ENCODE data around the gene PRSS57.
"Not testable (repeated sequence)": the region's sequence is repeated elsewhere in the genome, so short reads cannot be mapped to it uniquely, and the experiment has no call there.

PRSS57 gene

GRCh38 chr19:722553-723101 lies 27.4 kb upstream of the PRSS57 start:
- no peak for DNase-seq

- DNase-seq, result no peak
These were observed 25.3 kb upstream of the PRSS57 start for GRCh38 chr19:720345-721160.

GRCh38 chr19:719636-720344 lies 24.5 kb upstream of the PRSS57 start:
- DNase-seq, result no peak

GRCh38 chr19:718991-719512 lies 23.8 kb upstream of the PRSS57 start:
- no peak for DNase-seq

- no peak for DNase-seq
These were observed 23.1 kb upstream of the PRSS57 start for GRCh38 chr19:718251-718951.

DNA sequence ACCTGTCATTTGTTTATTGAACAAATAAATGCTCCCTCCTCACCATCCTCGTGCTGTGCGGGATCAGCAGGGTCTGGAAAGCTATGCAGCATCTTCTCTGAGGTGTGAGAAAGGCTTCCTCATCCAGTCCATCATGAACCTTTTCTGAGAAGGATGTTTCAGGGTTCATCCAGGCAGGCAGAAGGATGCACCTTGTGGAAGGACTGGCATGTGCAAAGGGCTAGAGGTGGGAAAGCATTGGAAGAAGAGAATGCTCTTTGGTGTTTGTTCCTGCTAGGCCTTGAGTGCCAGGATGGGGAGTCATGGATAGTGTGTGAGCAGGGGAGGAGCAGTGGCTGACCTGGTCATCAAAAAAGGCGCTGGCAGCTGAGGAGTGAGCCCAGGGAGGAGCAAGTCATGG lies 20.1 kb upstream of the PRSS57 start:
- DNase-seq, result no peak

DNA sequence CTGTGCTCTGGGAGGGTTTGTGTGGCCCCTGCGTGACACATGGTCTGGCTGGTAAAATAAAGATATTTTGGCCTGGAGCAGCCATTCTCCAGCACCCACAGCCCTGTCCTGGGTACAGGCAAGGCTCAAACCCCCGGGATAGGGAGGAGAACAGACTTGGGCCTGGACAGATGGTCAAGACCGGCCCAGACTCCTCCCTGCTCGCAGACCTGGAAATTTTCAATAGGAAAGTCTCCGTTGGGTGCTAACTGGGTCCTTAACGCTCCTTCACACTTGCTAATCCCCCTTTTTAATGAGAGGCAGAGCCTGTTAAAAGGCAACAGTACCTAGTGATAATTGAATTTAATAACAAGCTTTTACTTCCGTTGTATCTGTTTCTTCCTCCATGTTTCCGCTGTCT lies 16.0 kb upstream of the PRSS57 start:
- DNase-seq, result no peak

GRCh38 chr19:710767-711166 lies 15.5 kb upstream of the PRSS57 start:
- no peak for DNase-seq

DNA sequence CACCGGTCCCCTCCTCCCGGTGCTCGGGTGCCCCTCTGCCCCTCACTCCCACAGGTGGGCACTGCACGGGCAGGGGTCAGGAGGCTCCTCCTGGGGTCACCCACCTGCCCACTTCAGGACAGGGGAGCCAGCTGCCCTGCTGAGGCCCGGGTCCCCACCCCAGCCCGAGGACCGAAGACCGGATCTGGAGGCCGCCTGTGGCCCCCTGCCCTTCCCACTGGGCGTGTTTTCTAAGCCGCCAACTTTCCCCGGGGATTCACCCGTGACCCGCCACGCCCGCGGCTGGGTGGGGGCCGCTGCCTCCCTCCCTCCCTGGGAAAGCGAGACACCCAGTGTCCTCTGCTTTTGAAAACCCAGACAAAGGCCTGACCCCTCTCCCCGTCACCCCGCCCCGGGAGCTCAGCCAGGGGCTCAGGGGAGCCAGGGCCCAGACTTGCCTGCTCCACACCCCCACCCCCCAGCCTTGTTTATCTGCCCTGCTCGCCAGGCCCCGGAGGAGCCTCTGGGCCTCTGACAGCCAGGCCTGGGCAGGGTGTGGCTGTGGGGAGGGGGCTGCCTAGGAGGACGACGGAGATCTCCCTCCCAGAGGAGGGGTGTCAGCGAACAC lies 14.8 kb upstream of the PRSS57 start:
- DNase-seq, result no peak

DNA sequence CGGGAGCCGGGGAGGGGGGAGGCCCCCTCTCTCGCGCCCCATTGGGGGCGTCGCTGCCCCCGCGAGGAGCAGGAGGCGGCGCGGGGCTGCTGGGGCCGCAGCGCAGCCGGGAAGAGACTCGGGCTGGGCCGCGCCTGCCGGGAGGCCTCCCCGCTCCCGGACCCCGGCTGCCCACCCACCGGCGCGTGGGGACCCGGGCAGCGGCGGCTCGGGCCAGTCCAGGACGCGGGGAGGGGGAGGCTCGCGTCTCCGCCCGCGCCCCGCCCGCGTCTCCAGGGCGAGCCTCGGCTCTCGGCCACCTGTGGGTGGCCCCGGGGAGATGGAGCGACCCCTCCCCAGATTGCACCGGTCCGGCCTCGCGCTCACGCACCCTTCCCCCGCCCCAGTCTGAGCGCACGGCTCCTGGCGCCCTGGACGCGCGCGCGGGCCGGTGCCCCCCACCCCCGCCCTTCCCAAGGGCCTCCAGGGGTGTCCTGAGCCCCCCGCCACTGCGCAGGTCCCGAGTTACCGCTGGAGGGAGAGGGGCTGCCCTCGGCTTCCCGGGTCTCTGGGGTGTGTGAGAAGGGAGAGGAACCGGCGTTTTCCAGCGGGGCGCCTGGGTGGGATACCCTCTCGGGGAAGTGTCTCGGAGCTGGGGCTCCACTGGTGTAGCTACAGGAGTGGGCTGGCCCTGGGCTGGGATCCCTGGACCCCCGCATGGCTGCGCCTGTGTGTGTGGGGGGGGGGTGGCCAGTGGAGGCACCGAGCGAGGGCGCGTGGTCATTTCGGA lies 14.1 kb upstream of the PRSS57 start:
- no peak for DNase-seq

DNA sequence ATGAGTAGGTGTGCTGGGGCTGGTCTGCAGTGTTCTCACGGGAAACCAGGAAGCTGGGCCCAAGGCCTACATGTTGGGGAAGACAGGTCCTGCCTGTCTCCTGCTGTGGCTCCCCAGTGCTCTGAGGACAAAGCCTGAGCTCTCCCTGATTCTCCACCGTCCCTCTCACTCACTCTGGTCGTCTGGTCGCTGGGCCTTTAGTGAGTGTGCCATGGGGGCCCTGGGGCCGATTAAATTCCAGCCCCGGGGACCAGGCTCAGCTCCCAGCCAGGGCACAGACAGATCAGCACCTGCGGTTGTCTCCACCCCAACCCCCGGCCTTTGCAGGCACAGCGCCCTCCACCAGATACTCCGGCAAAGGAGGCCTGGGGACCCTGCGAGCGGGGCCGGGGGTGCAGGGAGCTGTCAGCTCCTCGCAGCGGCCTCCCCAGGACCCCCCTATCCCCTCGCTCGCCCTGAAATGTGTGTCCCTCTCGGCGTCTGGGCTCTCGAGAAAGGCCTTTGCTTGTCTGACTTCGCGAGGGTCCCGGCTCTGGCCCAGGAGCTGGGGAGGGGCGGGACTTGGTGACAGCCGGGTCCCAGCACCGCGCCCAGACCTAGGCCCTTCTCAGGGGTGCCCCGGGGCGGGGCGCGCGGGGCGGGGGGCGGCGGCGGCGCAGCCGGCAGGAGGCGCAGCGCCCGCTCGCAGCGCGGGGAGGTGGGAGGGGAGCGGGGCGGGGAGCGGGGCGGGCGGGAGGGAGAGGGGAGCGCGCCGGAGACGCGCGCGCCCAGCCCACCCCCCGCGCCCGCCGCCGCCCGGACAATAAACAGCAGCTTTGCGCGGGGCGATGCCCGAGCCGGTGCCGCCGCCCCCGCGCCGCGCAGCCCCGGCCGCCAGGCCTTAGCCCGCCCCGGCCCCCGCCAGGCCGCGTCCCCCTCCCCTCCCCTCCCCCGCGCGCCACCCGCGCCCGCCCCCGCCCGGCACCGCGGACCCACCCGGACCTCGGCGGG lies 13.2 kb upstream of the PRSS57 start, which contains the start of gene PALM:
Gene PALM (plus strand): TSS at position 782 of the 990 bp plus-strand sequence. CDS start 212 bp downstream, outside the sequence.
- no peak for DNase-seq

- DNase-seq, result no peak
These were observed 9.1 kb upstream of the PRSS57 start for GRCh38 chr19:704447-704741.

GRCh38 chr19:703651-704446 lies 8.6 kb upstream of the PRSS57 start:
- peak; percentile 64 to 80 for DNase-seq

- no peak for DNase-seq
These were observed 8.0 kb upstream of the PRSS57 start for GRCh38 chr19:703329-703650.

DNA sequence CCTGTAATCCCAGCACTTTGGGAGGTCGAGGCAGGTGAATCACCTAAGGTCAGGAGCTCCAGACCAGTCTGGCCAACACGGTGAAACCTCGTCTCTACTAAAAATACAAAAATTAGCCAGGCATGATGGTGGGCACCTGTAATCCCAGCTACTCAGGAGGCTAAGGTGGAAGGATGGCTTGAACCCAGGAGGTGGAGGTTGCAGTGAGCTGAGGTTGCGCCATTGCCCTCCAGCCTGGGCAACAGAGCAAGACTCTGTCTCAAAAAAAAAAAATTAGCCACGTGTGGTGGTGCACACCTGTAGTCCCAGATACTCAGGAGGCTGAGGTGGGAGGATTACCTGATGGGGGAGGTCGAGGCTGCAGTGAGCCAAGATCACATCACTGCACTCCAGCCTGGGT lies 7.6 kb upstream of the PRSS57 start:
- DNase-seq, result not testable (repeated sequence)

DNA sequence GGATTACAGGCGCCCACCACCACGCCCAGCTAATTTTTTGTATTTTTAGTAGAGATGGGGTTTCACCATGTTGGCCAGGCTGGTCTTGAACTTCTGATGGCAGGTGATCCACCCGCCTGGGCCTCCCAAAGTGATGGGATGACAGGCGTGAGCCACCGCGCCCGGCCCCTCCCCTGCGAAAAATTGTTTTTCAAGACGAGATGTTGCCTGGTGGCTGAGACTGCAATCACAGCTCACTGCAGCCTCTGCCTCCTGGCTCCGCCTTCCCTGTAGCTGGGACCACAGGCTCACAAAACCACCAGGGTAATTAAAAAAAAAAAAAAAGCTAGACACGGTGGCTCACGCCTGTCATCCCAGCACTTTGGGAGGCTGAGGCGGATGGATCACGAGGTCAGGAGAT lies 4.6 kb upstream of the PRSS57 start:
- DNase-seq, result not testable (repeated sequence)

DNA sequence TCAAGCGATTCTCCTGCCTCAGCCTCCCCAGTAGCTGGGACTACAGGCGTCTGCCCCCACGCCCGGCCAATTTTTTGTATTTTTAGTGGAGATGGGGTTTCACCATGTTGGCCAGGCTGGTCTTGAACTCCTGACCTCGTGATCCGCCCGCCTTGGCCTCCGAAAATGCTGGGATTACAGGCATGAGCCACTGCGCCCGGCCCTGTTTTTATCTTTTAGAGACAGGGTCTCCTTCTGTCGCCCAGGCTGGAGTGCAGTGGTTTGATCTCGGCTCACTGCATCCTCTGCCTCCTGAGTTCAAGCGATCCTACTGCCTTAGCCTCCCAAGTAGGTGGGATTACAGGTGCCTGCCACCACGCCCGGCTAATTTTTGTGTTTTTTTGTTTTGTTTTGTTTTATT lies 3.3 kb upstream of the PRSS57 start:
- not testable (repeated sequence) for DNase-seq

DNA sequence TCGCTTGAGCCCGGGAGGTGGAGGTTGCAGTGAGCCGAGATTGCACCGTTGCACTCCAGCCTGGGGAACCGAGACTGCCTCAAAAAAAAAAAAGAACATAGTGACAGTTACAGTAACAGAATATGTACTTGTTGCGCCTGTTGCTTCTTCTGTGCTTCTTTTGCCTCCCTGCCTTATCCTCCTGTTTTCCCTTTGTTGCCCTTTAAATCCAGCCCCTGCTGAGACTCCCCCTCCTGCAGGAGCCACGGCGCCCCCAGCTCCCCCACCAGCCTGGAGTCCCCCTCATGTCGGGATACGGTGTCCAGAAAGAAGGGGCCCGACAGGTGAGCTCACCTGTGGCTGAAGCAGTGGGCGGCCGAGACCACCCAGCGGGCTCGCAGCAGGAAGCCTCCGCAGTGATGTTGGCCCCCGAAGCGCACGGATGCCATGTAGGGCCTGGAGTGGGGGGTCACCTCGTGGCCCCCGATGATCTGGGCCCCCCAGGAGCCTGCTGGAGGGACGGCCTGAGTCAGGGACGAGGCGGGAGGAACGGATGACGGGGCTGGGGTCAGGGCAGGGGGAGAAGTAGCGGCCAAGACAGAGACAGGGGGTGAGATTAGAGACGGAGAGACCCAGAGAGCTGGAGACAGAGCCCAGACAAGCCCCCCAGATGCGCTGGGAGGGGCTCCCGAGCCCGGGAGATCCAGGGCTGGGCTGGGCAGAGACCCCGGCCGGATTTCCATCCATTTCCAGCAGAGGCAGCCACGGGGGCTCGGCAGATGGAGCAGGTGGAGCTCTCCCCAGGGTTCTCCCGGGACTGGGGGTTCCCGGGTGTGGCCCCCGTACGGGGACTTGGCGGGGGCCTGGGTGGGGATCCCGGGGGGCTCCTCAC lies 536 bp downstream of the PRSS57 start:
- DNase-seq, result no peak

DNA sequence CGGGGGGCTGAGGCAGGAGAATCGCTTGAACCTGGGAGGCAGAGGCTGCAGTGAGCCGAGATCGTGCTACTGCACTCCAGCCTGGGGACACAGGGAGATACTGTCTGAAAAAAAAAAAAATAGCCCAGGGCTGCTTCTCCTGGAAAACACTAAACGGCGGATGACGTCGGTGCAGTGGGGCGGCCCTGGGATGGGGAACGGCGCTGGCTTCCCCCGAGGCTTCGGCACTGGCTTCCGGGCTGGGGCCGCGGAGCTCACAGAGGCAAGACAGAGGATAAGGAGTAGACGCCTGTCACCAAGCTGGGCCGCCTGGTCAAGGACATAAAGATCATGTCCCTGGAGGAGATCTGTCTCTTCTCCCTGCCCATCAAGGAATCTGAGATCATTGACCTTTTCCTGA lies 5.0 kb downstream of the PRSS57 start:
- DNase-seq, result no peak
